HEK293 (cell line): ENCODE results near the gene DDX54.
A peak's percentile ranks its signal among the peaks of the same experiment; 100 is the strongest.

ENCODE experiments used
- CTCF ChIA-PET: fragments of 350-600 bp; formaldehyde crosslinking; extraction: SDS; loops from one replicate; lab custom pipeline; 2021; ENCODE audit warnings: antibody characterized with exemption; lab: Yijun Ruan, JAX
- POLR2A ChIA-PET: fragments of 300-600 bp; formaldehyde crosslinking; extraction: SDS; loops from one replicate; lab custom pipeline; 2020; ENCODE audit warnings: antibody characterized with exemption, inconsistent platforms; lab: Yijun Ruan, JAX
- H3K27ac ChIP-seq: fragments of 200-500 bp; sonication (Bioruptor generic); 2 replicates; pipeline ENCODE4 v1.5.1; 2014; ENCODE audit warnings: low read depth, low read length, control low read depth, inconsistent platforms; ENCODE audit errors: extremely low read depth
- H3K36me3 ChIP-seq, 2 experiments: fragments of 200-500 bp in 1 of 2; sonication (Bioruptor generic) in 1 of 2; 1 replicate in 1 of 2; 2 replicates in 1 of 2; pipeline ENCODE4 v1.5.1; 2014 to 2017; ENCODE audit warnings: inconsistent platforms in 2 of 2, low read length in 2 of 2; ENCODE audit not compliant: control insufficient read depth in 2 of 2, insufficient read depth in 1 of 2
- H3K4me1 ChIP-seq: fragments of 200-500 bp; sonication (Bioruptor generic); 2 replicates; pipeline ENCODE4 v1.5.1; 2014; ENCODE audit warnings: mild to moderate bottlenecking, low read length, inconsistent platforms; ENCODE audit not compliant: control insufficient read depth, insufficient read depth
- H3K4me3 ChIP-seq: 2 replicates; pipeline ENCODE4 v1.5.1; 2011; ENCODE audit warnings: low read depth, mild to moderate bottlenecking, control low read depth, low read length, moderate library complexity
- H3K9me3 ChIP-seq: fragments of 200-500 bp; sonication (Bioruptor generic); 2 replicates; pipeline ENCODE4 v1.5.1; 2014; ENCODE audit warnings: low read depth, low read length, inconsistent platforms; ENCODE audit not compliant: control insufficient read depth, insufficient read depth
- BCL6B ChIP-seq: fragments of 450-650 bp; formaldehyde crosslinking; IDR thresholded peaks from 2 replicates; pipeline ENCODE4 v1.5.1; 2017; ENCODE audit warnings: missing biosample characterization, missing genetic modification characterization
- CTCF ChIP-seq: fragments of 450-650 bp; formaldehyde crosslinking; IDR thresholded peaks from 2 replicates; pipeline ENCODE4 v1.5.1; 2016; ENCODE audit warnings: missing biosample characterization, missing genetic modification characterization
- GLIS1 ChIP-seq: fragments of 450-650 bp; formaldehyde crosslinking; IDR thresholded peaks from 2 replicates; pipeline ENCODE4 v1.5.1; 2016; ENCODE audit warnings: missing biosample characterization, missing genetic modification characterization
- HOXC10 ChIP-seq: sonication (generic); formaldehyde crosslinking; IDR thresholded peaks from 2 replicates; pipeline ENCODE4 v1.8.1; 2023; ENCODE audit warnings: mild to moderate bottlenecking, missing genetic modification reagents
- SCRT2 ChIP-seq: fragments of 450-650 bp; formaldehyde crosslinking; IDR thresholded peaks from 2 replicates; pipeline ENCODE4 v1.5.1; 2016; ENCODE audit warnings: missing biosample characterization, missing genetic modification characterization
- WT1 ChIP-seq: fragments of 450-650 bp; formaldehyde crosslinking; IDR thresholded peaks from 2 replicates; pipeline ENCODE4 v1.5.1; 2016; ENCODE audit warnings: missing biosample characterization, missing genetic modification characterization
- ZBTB20 ChIP-seq: fragments of 450-650 bp; formaldehyde crosslinking; IDR thresholded peaks from 2 replicates; pipeline ENCODE4 v1.5.1; 2016; ENCODE audit warnings: missing biosample characterization, missing genetic modification characterization
- ZEB2 ChIP-seq: fragments of 450-650 bp; formaldehyde crosslinking; IDR thresholded peaks from 2 replicates; pipeline ENCODE4 v1.5.1; 2016; ENCODE audit warnings: missing biosample characterization, missing genetic modification characterization
- ZFHX2 ChIP-seq: fragments of 450-650 bp; formaldehyde crosslinking; conservative IDR thresholded peaks from 2 replicates; pipeline ENCODE4 v1.5.1; 2016; ENCODE audit warnings: missing biosample characterization, missing genetic modification characterization
- ZFP37 ChIP-seq: fragments of 450-650 bp; formaldehyde crosslinking; IDR thresholded peaks from 2 replicates; pipeline ENCODE4 v1.5.1; 2016; ENCODE audit warnings: missing biosample characterization, missing genetic modification characterization
- ZNF133 ChIP-seq: fragments of 450-650 bp; formaldehyde crosslinking; IDR thresholded peaks from 2 replicates; pipeline ENCODE4 v1.5.1; 2016; ENCODE audit warnings: missing biosample characterization, missing genetic modification characterization
- ZNF175 ChIP-seq: fragments of 450-650 bp; formaldehyde crosslinking; IDR thresholded peaks from 2 replicates; pipeline ENCODE4 v1.5.1; 2016; ENCODE audit warnings: missing biosample characterization, missing genetic modification characterization
- ZNF266 ChIP-seq: fragments of 450-650 bp; formaldehyde crosslinking; IDR thresholded peaks from 2 replicates; pipeline ENCODE4 v1.5.1; 2016; ENCODE audit warnings: missing biosample characterization, missing genetic modification characterization, low read depth
- ZNF280D ChIP-seq: fragments of 450-650 bp; formaldehyde crosslinking; IDR thresholded peaks from 2 replicates; pipeline ENCODE4 v1.5.1; 2016; ENCODE audit warnings: missing biosample characterization, missing genetic modification characterization
- ZNF324 ChIP-seq: fragments of 450-650 bp; formaldehyde crosslinking; IDR thresholded peaks from 2 replicates; pipeline ENCODE4 v1.5.1; 2016; ENCODE audit warnings: missing biosample characterization, missing genetic modification characterization
- ZNF362 ChIP-seq: fragments of 450-650 bp; formaldehyde crosslinking; IDR thresholded peaks from 2 replicates; pipeline ENCODE4 v1.5.1; 2016; ENCODE audit warnings: missing biosample characterization, missing genetic modification characterization
- ZNF394 ChIP-seq: fragments of 450-650 bp; formaldehyde crosslinking; IDR thresholded peaks from 2 replicates; pipeline ENCODE4 v1.5.1; 2016; ENCODE audit warnings: missing biosample characterization, missing genetic modification characterization, mild to moderate bottlenecking, moderate library complexity, borderline replicate concordance
- ZNF488 ChIP-seq: fragments of 450-650 bp; formaldehyde crosslinking; IDR thresholded peaks from 2 replicates; pipeline ENCODE4 v1.5.1; 2016; ENCODE audit warnings: missing biosample characterization, missing genetic modification characterization
- ZNF600 ChIP-seq: fragments of 450-650 bp; formaldehyde crosslinking; IDR thresholded peaks from 2 replicates; pipeline ENCODE4 v1.5.1; 2016; ENCODE audit warnings: missing biosample characterization, missing genetic modification characterization
- ZNF785 ChIP-seq: fragments of 450-650 bp; formaldehyde crosslinking; IDR thresholded peaks from 2 replicates; pipeline ENCODE4 v1.5.1; 2016; ENCODE audit warnings: missing biosample characterization, missing genetic modification characterization
- ZNF843 ChIP-seq: fragments of 450-650 bp; formaldehyde crosslinking; IDR thresholded peaks from 2 replicates; pipeline ENCODE4 v1.5.1; 2016; ENCODE audit warnings: missing biosample characterization, missing genetic modification characterization
- ZSCAN5A ChIP-seq: fragments of 450-650 bp; formaldehyde crosslinking; IDR thresholded peaks from 2 replicates; pipeline ENCODE4 v1.5.1; 2016; ENCODE audit warnings: missing biosample characterization, missing genetic modification characterization

Gene DDX54

GRCh38 chr12:113154351-113154973 lies 30.8 kb downstream of the DDX54 start (continued):
- TF ChIP-seq ZNF266 (tag by site-specific recombination) (no peak), HOXC10 (CRISPR knock-in tag) (no peak), ZNF488 (tag by site-specific recombination) (no peak)

GRCh38 chr12:113152835-113153814 lies 32.2 kb downstream of the DDX54 start:
- Histone ChIP-seq H3K36me3 (peaks cover 0 to 12% of the 10 kb centered on the region in 2 experiments; a peak in 1 of 3 replicates), H3K4me1 (0 out of 2 replicates have a peak, but pooled peaks cover 3% of the 10 kb centered on the region), H3K9me3 (no peaks in the 10 kb centered on the region), H3K27ac (no peak overlapping the region; the same call in 1 of the 2 replicates), H3K4me3 (peak overlapping the region; percentile 49)
- POLR2A ChIA-PET: interaction anchor here (1.0 to 1.6 kb wide), 7 partner anchors 8 to 69 kb away, joined by 3 to 17 read pairs (median 4); partner anchors contain the start of genes DDX54, RASAL1, RITA1 and TPCN1
- CTCF ChIA-PET: interaction anchor here (0.5 to 2.9 kb wide), 22 partner anchors 8 to 272 kb away, joined by 3 to 31 read pairs (median 3); partner anchors contain the start of gene RASAL1
- TF ChIP-seq ZNF785 (tag by site-specific recombination) (0 out of 2 replicates have a peak, but pooled peaks have one; percentile 47), ZNF843 (peak; percentile 16; the same call in 1 of the 2 replicates), GLIS1 (tag by site-specific recombination) (peak; percentile 15), ZNF600 (tag by site-specific recombination) (peak; percentile 96), ZNF133 (no peak), ZNF175 (no peak), ZSCAN5A (0 out of 2 replicates have a peak, but pooled peaks have one; percentile 9), ZNF362 (tag by site-specific recombination) (peak; percentile 72; the same call in 1 of the 2 replicates), ZBTB20 (tag by site-specific recombination) (peak; percentile 88), WT1 (tag by site-specific recombination) (peak; percentile 13; the same call in 1 of the 2 replicates), ZFP37 (tag by site-specific recombination) (peak; percentile 82; the same call in 1 of the 2 replicates), ZNF394 (tag by site-specific recombination) (peak; percentile 48; the same call in 1 of the 2 replicates), ZNF280D (tag by site-specific recombination) (no peak), ZEB2 (tag by site-specific recombination) (peak; percentile 42; the same call in 1 of the 2 replicates), CTCF (tag by site-specific recombination) (peak; percentile 87), SCRT2 (tag by site-specific recombination) (peak; percentile 10), ZNF324 (tag by site-specific recombination) (0 out of 2 replicates have a peak, but pooled peaks have one; percentile 15), BCL6B (no peak), ZFHX2 (peak; percentile 42)
